HG03045 (cell line): ENCODE results near the gene C11orf65.
"Not testable (repeated sequence)": the region's sequence is repeated elsewhere in the genome, so short reads cannot be mapped to it uniquely, and the experiment has no call there.

Experiments
- ATAC-seq: cut with Tn5 transposase; IDR thresholded peaks from one replicate; pipeline ENCODE4 v1.9.1; 2021; ENCODE audit warnings: mild to moderate bottlenecking, moderate library complexity; ENCODE audit not compliant: unreplicated experiment

Gene C11orf65

GRCh38 chr11:108373505-108373904 is 93.8 kb downstream of the C11orf65 start:
- not testable (repeated sequence) for ATAC-seq

DNA sequence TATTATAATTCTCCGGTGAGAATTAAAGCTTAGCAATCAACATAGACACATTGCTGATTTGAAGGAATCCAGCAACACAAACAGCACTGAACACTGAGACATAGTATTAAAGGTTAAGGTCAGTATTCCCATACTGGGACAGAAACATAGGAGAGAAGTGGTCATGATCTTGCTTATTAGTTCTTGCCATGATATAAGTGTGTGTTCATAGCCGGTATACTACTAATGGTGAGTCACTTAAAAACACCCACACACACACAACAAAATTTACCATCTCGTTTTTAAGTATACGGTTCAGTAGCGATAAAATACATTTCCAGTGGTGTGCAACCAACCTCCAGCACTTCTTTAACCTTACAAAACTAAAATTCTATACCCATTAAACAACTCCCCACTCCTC is 96.3 kb downstream of the C11orf65 start:
- no peak for ATAC-seq

- no peak for ATAC-seq
Measured at GRCh38 chr11:108370315-108370714, 97.0 kb downstream of the C11orf65 start.

DNA sequence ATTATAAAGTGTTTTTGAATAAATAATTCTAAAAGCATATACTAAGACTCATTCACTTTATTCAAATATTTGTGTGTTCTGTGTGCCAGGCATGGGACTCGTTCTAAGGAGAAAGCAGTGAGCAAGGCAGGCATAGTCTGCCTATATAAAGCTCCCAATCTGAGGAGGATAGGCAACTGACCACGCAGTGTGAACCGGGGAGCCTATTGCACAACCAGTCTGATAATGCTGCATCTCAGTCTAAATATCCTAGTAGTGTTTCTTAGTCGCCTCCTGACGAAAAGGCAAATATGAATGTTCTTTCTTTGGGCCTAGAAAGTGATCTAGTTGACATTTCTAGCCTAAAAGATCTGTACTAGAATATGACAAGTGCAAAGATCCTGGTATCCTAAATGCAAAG is 98.3 kb downstream of the C11orf65 start:
- no peak for ATAC-seq

- ATAC-seq: no peak
Measured at GRCh38 chr11:108368134-108368533, 99.2 kb downstream of the C11orf65 start.

GRCh38 chr11:108364159-108364558 is 103.2 kb downstream of the C11orf65 start:
- no peak for ATAC-seq

DNA sequence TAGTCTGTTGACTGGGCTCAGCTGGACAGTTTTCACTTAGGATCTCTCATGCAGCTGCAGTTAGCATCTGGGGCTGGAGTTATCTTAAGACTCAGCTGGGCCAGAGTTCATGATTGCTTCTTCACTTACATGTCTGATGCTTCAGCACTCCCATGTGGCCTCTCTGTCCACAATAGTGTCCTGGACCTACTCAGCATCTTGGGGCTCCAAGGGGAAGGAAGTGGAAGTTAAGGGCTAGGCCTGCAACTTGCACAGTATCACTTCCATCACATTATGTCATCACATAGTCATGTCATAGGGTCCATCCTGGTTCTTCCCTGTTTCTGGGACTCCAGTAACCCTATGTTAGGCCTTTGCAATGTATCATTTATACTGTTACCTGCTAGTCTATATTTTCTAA is 115.9 kb downstream of the C11orf65 start:
- no peak for ATAC-seq

- no peak for ATAC-seq
Measured at GRCh38 chr11:108346451-108346850, 120.9 kb downstream of the C11orf65 start.

DNA sequence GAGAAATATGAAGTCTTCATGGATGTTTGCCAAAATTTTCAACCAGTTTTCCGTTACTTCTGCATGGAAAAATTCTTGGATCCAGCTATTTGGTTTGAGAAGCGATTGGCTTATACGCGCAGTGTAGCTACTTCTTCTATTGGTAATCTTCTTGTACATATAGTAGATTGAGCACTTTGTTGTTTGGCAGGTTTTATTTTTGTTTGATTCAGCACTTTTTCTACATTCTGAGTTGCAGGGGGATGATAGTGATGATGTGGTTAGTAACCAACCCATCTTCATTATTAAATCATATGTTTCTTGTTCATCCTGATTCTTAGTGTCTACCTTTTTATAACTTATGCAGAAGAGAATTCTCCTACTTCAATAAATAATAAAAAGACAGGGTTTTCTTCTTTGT is 121.6 kb downstream of the C11orf65 start:
- no peak for ATAC-seq

DNA sequence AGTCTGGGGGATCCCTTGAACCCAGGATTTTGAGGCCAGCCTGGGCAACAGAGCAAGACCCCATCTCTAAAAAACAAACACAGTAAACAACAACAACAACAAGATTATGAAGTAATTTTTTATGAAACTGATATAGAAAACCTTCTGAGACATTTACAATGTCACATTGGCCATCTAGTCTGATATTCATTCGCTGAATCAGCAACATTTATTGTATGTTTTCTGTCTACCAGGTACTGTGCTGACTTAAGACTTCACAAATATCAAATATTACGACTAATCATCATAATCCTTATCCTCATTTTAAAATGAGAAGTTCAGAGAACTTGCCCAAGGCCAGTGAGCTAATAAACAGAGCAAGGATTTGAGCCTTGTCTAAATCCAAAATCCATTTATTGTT is 123.6 kb downstream of the C11orf65 start:
- no peak for ATAC-seq

DNA sequence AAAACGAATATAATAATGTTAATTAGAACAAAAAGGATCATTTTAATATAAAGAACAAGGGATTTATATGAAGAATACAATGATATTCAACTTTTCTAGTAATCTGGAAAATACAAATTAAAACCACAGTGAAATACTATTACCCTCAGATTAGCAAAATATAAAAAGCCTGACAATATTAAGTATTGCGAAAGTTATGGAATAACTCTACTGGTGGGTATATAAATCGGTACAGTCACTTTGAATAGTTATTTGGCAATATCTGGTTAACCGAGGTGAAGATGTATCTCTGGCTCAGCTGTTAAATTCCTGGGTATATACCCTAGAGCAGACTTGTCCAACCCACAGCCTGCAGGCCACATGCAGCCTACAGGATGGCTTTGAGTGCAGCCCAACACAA is 125.7 kb downstream of the C11orf65 start:
- no peak for ATAC-seq

GRCh38 chr11:108340973-108341372 is 126.4 kb downstream of the C11orf65 start:
- no peak for ATAC-seq

DNA sequence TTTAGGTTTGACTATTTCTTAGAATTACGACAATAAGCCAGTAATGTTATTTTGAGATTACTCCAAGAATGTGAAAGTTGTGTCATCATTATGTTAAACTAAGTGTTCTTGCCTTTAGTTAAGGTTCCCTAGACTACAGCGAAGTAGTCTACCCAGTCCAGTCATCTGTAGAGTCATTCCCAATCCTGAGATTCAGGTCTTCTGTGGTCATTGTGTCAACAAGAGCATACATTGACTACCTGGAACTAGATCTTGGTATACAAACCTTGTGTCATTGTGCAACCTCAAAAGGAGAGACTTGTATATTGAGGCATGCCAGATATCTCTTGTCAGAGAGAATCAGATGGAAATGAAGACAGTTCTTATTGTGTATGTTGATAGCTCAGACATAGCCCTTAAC is 128.6 kb downstream of the C11orf65 start:
- no peak for ATAC-seq

GRCh38 chr11:108333403-108333899 is 133.9 kb downstream of the C11orf65 start:
- ATAC-seq: no peak
